Skeletal muscle tissue (tissue), 4 donors: Measurements from ENCODE around the gene SAMHD1. TPM values are rescaled to one million over a fixed set of nuclear protein-coding genes. Genes with fewer than 3 reads are reported as not detected.
"Not testable (repeated sequence)": the region's sequence is repeated elsewhere in the genome, so short reads cannot be mapped to it uniquely, and the experiment has no call there.

ENCODE experiments used
- H3K27ac ChIP-seq: one replicate; pipeline ENCODE4 v1.7.0; 2013; ENCODE audit warnings: mild to moderate bottlenecking, low read depth, low read length, inconsistent platforms
- H3K27me3 ChIP-seq, 3 donors: one replicate each; pipeline ENCODE4 v1.7.0; 2013; ENCODE audit warnings: low read length in 3 of 3; ENCODE audit not compliant: control insufficient read depth in 3 of 3, insufficient read depth in 3 of 3
- H3K36me3 ChIP-seq, 3 donors: one replicate each; pipeline ENCODE4 v1.7.0; 2013; ENCODE audit warnings: low read length in 3 of 3; ENCODE audit not compliant: control insufficient read depth in 3 of 3, insufficient read depth in 3 of 3
- H3K4me1 ChIP-seq, 3 donors: one replicate each; pipeline ENCODE4 v1.7.0; 2013; ENCODE audit warnings: low read length in 3 of 3, mild to moderate bottlenecking in 3 of 3; ENCODE audit not compliant: control insufficient read depth in 3 of 3, insufficient read depth in 3 of 3
- H3K4me3 ChIP-seq, 3 donors: one replicate each; pipeline ENCODE4 v1.7.0; 2013; ENCODE audit warnings: low read length in 3 of 3
- H3K9ac ChIP-seq, 3 donors: one replicate each; pipeline ENCODE4 v1.7.0; 2013; ENCODE audit warnings: low read length in 3 of 3, mild to moderate bottlenecking in 3 of 3, moderate library complexity in 2 of 3, low read depth in 1 of 3
- H3K9me3 ChIP-seq, 3 donors: one replicate each; pipeline ENCODE4 v1.7.0; 2013; ENCODE audit warnings: low read length in 3 of 3; ENCODE audit not compliant: control insufficient read depth in 3 of 3
- total RNA-seq: library from RNA; depleted of rRNA; stranded (reverse); fragments of >200 nt; gene quantifications from one replicate; pipeline ENCODE4 v1.2.3, GENCODE V29; 2014
- donor health status: Osteomylitis.

SAMHD1 gene
- total RNA-seq, 1 donor from 2014 or later = 45.9 TPM

- Histone ChIP-seq H3K9ac (no peak overlapping the region), H3K4me3 (no peak overlapping the region), H3K36me3 (peaks cover 0 to 4% (median 0%) of the 10 kb centered on the region in 3 donors), H3K27ac (no peak overlapping the region), H3K4me1 (peaks cover 38 to 44% (median 41%) of the 10 kb centered on the region in 3 donors), H3K27me3 (no peaks in the 10 kb centered on the region), H3K9me3 (no peaks in the 10 kb centered on the region)
Measured at GRCh38 chr20:36849333-36850065, 102.0 kb downstream of the SAMHD1 start.

GRCh38 chr20:36848677-36849076 lies 102.8 kb downstream of the SAMHD1 start:
- no peaks in the 10 kb centered on the region for H3K27me3 ChIP-seq
- H3K4me1 ChIP-seq = peaks cover 31 to 37% (median 35%) of the 10 kb centered on the region in 3 donors
- peak overlapping the region; percentile 85 for H3K27ac ChIP-seq
- peaks cover 0 to 4% (median 0%) of the 10 kb centered on the region in 3 donors for H3K36me3 ChIP-seq
- no peak overlapping the region for H3K4me3 ChIP-seq
- H3K9me3 ChIP-seq = no peaks in the 10 kb centered on the region
- H3K9ac ChIP-seq = peak overlapping the region in 1 of 3 donors; percentile 30

GRCh38 chr20:36848078-36848660 lies 103.3 kb downstream of the SAMHD1 start:
- peaks cover 29 to 35% (median 34%) of the 10 kb centered on the region in 3 donors for H3K4me1 ChIP-seq

GRCh38 chr20:36847710-36848040 lies 103.8 kb downstream of the SAMHD1 start:
- Histone ChIP-seq H3K27me3 (no peaks in the 10 kb centered on the region), H3K36me3 (peaks cover 0 to 2% (median 0%) of the 10 kb centered on the region in 3 donors)

More at GRCh38 chr20:36848078-36848660, 103.3 kb downstream of the SAMHD1 start:
- Histone ChIP-seq H3K9ac (peak overlapping the region in 2 of 3 donors; percentile 2 to 43), H3K27ac (peak overlapping the region; percentile 85), H3K9me3 (no peaks in the 10 kb centered on the region), H3K4me3 (no peak overlapping the region), H3K27me3 (no peaks in the 10 kb centered on the region), H3K36me3 (peaks cover 0 to 2% (median 0%) of the 10 kb centered on the region in 3 donors)

GRCh38 chr20:36847009-36847709 lies 104.3 kb downstream of the SAMHD1 start:
- no peaks in the 10 kb centered on the region for H3K27me3 ChIP-seq
- peaks cover 0 to 2% (median 0%) of the 10 kb centered on the region in 3 donors for H3K36me3 ChIP-seq
- peak overlapping the region; percentile 85 for H3K27ac ChIP-seq
- H3K4me1 ChIP-seq = peaks cover 27 to 33% (median 31%) of the 10 kb centered on the region in 3 donors
- no peaks in the 10 kb centered on the region for H3K9me3 ChIP-seq
- no peak overlapping the region for H3K4me3 ChIP-seq
- no peak overlapping the region for H3K9ac ChIP-seq

More at GRCh38 chr20:36847710-36848040, 103.8 kb downstream of the SAMHD1 start:
- Histone ChIP-seq H3K9me3 (no peaks in the 10 kb centered on the region), H3K27ac (peak overlapping the region; percentile 85), H3K9ac (no peak overlapping the region), H3K4me3 (no peak overlapping the region), H3K4me1 (peaks cover 27 to 36% (median 35%) of the 10 kb centered on the region in 3 donors)

- Histone ChIP-seq H3K27ac (peak overlapping the region; percentile 44), H3K4me3 (no peak overlapping the region), H3K4me1 (peaks cover 24 to 27% (median 27%) of the 10 kb centered on the region in 3 donors), H3K36me3 (no peaks in the 10 kb centered on the region), H3K9me3 (no peaks in the 10 kb centered on the region), H3K9ac (peak overlapping the region in 1 of 3 donors; percentile 16), H3K27me3 (no peaks in the 10 kb centered on the region)
Measured at GRCh38 chr20:36845288-36845971, 106.1 kb downstream of the SAMHD1 start.

- H3K27ac ChIP-seq = peak overlapping the region; percentile 40
Measured at GRCh38 chr20:36841030-36841429, 110.5 kb downstream of the SAMHD1 start.

More at GRCh38 chr20:36841030-36841429, 110.5 kb downstream of the SAMHD1 start:
- H3K27me3 ChIP-seq, H3K4me3 ChIP-seq, H3K9me3 ChIP-seq, H3K36me3 ChIP-seq, H3K9ac ChIP-seq: not testable (repeated sequence)
- H3K4me1 ChIP-seq = peaks cover 7 to 15% (median 11%) of the 10 kb centered on the region in 3 donors

Other genes with a start within 250 kb of the SAMHD1 start
- gene NDRG3, start 205.6 kb downstream of the SAMHD1 start, total RNA-seq = 15.1 TPM
- gene DSN1, start 177.9 kb downstream of the SAMHD1 start, total RNA-seq = 5.7 TPM
- gene TLDC2, start 75.6 kb downstream of the SAMHD1 start, total RNA-seq = under 0.01 TPM
- gene RBL1, start 144.3 kb upstream of the SAMHD1 start, total RNA-seq = 10.4 TPM
- gene RPN2, start 227.6 kb upstream of the SAMHD1 start, total RNA-seq = 117 TPM
- gene MROH8, start 227.8 kb upstream of the SAMHD1 start, total RNA-seq = 1.0 TPM